ENCODE data around the gene SMIM7. TPM values are rescaled to one million over a fixed set of nuclear protein-coding genes. Genes with fewer than 3 reads are reported as not detected.

The SMIM7 gene
- total RNA-seq, 1 experiment from 2014 or later, result 77.6 TPM

GRCh38 chr19:16608290-16608739 is 51.6 kb downstream of the SMIM7 start:
- Histone ChIP-seq H3K9me3 (ENCODE audit: control insufficient read depth, low read depth, low read length) (no peaks in the 10 kb centered on the region), H3K79me2 (ENCODE audit: insufficient read depth, low read length) (peaks cover 13% of the 10 kb centered on the region; the same call in 1 of the 2 replicates), H2BK5ac (ENCODE audit: insufficient read length, low read length) (no peak overlapping the region), H3K27me3 (ENCODE audit: insufficient read depth, low read length) (no peaks in the 10 kb centered on the region), H2BK15ac (ENCODE audit: low read depth, low read length) (no peak overlapping the region), H3K56ac (ENCODE audit: insufficient read length, low read depth, low read length) (no peak overlapping the region), H2BK20ac (ENCODE audit: low read depth, low read length, poor library complexity, severe bottlenecking) (no peak overlapping the region), H3K23ac (ENCODE audit: insufficient read length, low read depth, low read length) (no peak overlapping the region), H3T11ph (ENCODE audit: low read length) (no peak overlapping the region), H4K8ac (replicated peaks; ENCODE audit: insufficient read length, low read depth, low read length) (no peak overlapping the region), H3K18ac (ENCODE audit: insufficient read length, low read depth, low read length) (no peak overlapping the region), H3K14ac (ENCODE audit: insufficient read depth, low read length) (no peak overlapping the region), H3K9ac (ENCODE audit: extremely low read depth, insufficient read length, low read length) (no peak overlapping the region), H2AFZ (ENCODE audit: low read length) (no peak overlapping the region), H4K91ac (ENCODE audit: insufficient read length, low read depth, low read length) (no peak overlapping the region), H2BK120ac (ENCODE audit: low read depth, low read length, poor library complexity, severe bottlenecking) (no peak overlapping the region), H4K5ac (ENCODE audit: insufficient read length, low read depth, low read length) (no peak overlapping the region), H3K4me2 (ENCODE audit: insufficient read depth, insufficient read length, low read length) (no peak overlapping the region), H3K79me1 (ENCODE audit: insufficient read depth, low read depth, low read length, poor library complexity, severe bottlenecking) (peaks cover 11% of the 10 kb centered on the region), H2BK12ac (ENCODE audit: insufficient read length, low read depth, low read length) (no peak overlapping the region), H4K20me1 (ENCODE audit: control insufficient read depth, insufficient read depth, insufficient read length) (no peaks in the 10 kb centered on the region), H3K4ac (ENCODE audit: low read depth, low read length) (no peak overlapping the region), H3K4me1 (ENCODE audit: insufficient read depth, low read length) (no peaks in the 10 kb centered on the region), H3K27ac (ENCODE audit: insufficient read length, low read depth, low read length) (no peak overlapping the region), H2AK5ac (ENCODE audit: insufficient read length, low read length) (no peak overlapping the region), H3K23me2 (ENCODE audit: insufficient read length, low read depth, low read length, poor library complexity, severe bottlenecking) (no peaks in the 10 kb centered on the region)
- no CpG with 5 or more reads among the region's 1 CpG for WGBS (ENCODE audit: extremely low coverage, insufficient read length, low lambda C conversion rate)
- DNase-seq, result no peak
- H3K9me3 Mint-ChIP-seq, result no peaks in the 10 kb centered on the region
- H3K4me1 Mint-ChIP-seq, result peaks cover 0 to 6% of the 10 kb centered on the region in 2 experiments; a peak in 2 of 4 replicates
- no peaks in the 10 kb centered on the region for H3K36me3 Mint-ChIP-seq (ENCODE audit: insufficient read depth in 1 of 3, low read depth in 3 of 3)
- TF ChIP-seq, protein P1, sequence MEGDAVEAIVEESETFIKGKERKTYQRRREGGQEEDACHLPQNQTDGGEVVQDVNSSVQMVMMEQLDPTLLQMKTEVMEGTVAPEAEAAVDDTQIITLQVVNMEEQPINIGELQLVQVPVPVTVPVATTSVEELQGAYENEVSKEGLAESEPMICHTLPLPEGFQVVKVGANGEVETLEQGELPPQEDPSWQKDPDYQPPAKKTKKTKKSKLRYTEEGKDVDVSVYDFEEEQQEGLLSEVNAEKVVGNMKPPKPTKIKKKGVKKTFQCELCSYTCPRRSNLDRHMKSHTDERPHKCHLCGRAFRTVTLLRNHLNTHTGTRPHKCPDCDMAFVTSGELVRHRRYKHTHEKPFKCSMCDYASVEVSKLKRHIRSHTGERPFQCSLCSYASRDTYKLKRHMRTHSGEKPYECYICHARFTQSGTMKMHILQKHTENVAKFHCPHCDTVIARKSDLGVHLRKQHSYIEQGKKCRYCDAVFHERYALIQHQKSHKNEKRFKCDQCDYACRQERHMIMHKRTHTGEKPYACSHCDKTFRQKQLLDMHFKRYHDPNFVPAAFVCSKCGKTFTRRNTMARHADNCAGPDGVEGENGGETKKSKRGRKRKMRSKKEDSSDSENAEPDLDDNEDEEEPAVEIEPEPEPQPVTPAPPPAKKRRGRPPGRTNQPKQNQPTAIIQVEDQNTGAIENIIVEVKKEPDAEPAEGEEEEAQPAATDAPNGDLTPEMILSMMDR (conservative IDR thresholded peaks at IDR 0.05), result no peak
- no peak overlapping the region for H3K4me3 Mint-ChIP-seq
- no peaks in the 10 kb centered on the region for H3K27me3 Mint-ChIP-seq (ENCODE audit: low read depth)
- H3K27ac Mint-ChIP-seq, result peak overlapping the region in 1 of 3 experiments; percentile 90; a peak in 1 of 7 replicates

All from H9 (cell line).